Measurements from ENCODE around the gene VAV2. TPM values are rescaled to one million over a fixed set of nuclear protein-coding genes. Genes with fewer than 3 reads are reported as not detected.

The VAV2 gene
- polyA plus RNA-seq, 1 of the 3 experiments (the other 2 are of a cell fraction): 14.9 TPM

DNA sequence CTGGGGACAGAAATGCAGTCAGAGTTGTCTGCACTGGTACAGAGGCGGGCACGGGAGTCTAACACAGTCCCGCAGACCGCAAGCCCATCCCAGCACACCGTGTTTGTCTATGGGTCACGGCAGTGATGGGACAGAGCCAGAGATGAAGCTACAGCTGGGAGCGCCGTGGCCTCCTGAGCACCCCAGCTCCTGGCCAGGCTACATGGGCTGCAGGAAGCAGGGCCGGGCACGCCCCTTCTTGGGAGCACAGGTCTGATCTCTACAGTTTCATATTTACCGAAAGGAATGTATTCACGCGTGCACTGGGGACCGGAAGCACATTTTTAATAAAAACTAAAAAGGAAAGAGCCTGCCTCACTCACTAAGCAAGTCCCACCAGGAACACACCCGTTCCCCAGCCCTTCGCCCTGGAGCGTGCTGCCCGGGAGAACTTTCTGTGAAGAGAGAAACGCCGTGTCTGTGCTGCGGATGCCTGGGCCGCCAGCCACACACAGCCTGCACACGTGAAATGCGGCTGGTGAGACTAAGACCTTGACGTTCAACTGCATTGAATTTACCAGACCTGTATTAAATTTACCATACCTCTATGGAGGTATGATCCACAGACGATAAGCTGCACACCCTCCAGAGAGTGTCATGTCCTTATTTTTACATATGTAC, 81.1 kb downstream of the VAV2 start:
- Histone ChIP-seq H3K4me1 (ENCODE audit: control insufficient read depth in 1 of 2, insufficient read depth in 2 of 2, low read depth in 1 of 2, low read length in 1 of 2) (peaks cover 0 to 33% of the 10 kb centered on the region in 2 experiments; a peak in 1 of 4 replicates), H3K4me3 (ENCODE audit: low read depth in 2 of 2, low read length in 1 of 2) (no peak overlapping the region), H4K20me1 (ENCODE audit: insufficient read depth) (peaks cover 86% of the 10 kb centered on the region), H3K9ac (no peak overlapping the region), H3K36me3 (replicated peaks in 1 of 2; ENCODE audit: control insufficient read depth in 1 of 2, insufficient read depth in 2 of 2, low read length in 1 of 2) (no peaks in the 10 kb centered on the region), H3F3A (replicated peaks; ENCODE audit: insufficient read depth) (no peaks in the 10 kb centered on the region), H3K27ac (ENCODE audit: low read depth in 2 of 2, low read length in 1 of 2) (no peak overlapping the region), H3K27me3 (ENCODE audit: insufficient read depth) (no peaks in the 10 kb centered on the region), H3K4me2 (no peak overlapping the region), H2AFZ (ENCODE audit: low read depth) (no peak overlapping the region), H3K9me2 (no peaks in the 10 kb centered on the region), H3K79me2 (ENCODE audit: insufficient read depth) (peaks cover 93% of the 10 kb centered on the region), H3K9me3 (no peaks in the 10 kb centered on the region)
- 96% methylated on average over 21 of the region's 26 CpGs for WGBS (ENCODE audit: low lambda C conversion rate)
- ChIA-PET POLR2A (interaction anchor here (0.7 kb wide), 1 partner anchor 131 kb away, joined by 4 read pairs; no protein-coding TSS in a partner anchor), CTCF (interaction anchor here (1.7 kb wide), 1 partner anchor 118 kb away, joined by 4 read pairs; no protein-coding TSS in a partner anchor)
- no peak for DNase-seq
- TF ChIP-seq CHD2 (IDR thresholded peaks at IDR 0.05; ENCODE audit: low read length, partially characterized antibody) (no peak), NRF1 (IDR thresholded peaks at IDR 0.05; ENCODE audit: low read depth, low read length) (no peak), RAD21 (IDR thresholded peaks at IDR 0.05; ENCODE audit: low read length) (no peak), TAF1 (IDR thresholded peaks at IDR 0.05; ENCODE audit: borderline replicate concordance, low read depth, low read length) (no peak), SMC3 (IDR thresholded peaks at IDR 0.05; ENCODE audit: low read depth, low read length) (no peak), GATA2 (CRISPR knock-in tag; IDR thresholded peaks at IDR 0.05) (no peak), EP300 (IDR thresholded peaks at IDR 0.05; ENCODE audit: borderline replicate concordance in 1 of 2, low read depth in 1 of 2, low read length in 1 of 2) (no peak), POLR2AphosphoS5 (IDR thresholded peaks at IDR 0.05; ENCODE audit: low read depth, low read length) (no peak), RFX5 (IDR thresholded peaks at IDR 0.05; ENCODE audit: low read length) (no peak), TEAD4 (IDR thresholded peaks at IDR 0.05; ENCODE audit: borderline replicate concordance, insufficient read depth) (no peak), GABPA (IDR thresholded peaks at IDR 0.05; ENCODE audit: low read depth) (no peak), RCOR1 (IDR thresholded peaks at IDR 0.05; ENCODE audit: low read length) (no peak), FOXJ3 (CRISPR knock-in tag; IDR thresholded peaks at IDR 0.05) (no peak), FOXM1 (IDR thresholded peaks at IDR 0.05; ENCODE audit: low read depth) (no peak)
- TF ChIP-seq, protein P1, sequence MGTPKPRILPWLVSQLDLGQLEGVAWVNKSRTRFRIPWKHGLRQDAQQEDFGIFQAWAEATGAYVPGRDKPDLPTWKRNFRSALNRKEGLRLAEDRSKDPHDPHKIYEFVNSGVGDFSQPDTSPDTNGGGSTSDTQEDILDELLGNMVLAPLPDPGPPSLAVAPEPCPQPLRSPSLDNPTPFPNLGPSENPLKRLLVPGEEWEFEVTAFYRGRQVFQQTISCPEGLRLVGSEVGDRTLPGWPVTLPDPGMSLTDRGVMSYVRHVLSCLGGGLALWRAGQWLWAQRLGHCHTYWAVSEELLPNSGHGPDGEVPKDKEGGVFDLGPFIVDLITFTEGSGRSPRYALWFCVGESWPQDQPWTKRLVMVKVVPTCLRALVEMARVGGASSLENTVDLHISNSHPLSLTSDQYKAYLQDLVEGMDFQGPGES (IDR thresholded peaks at IDR 0.05; ENCODE audit: low read depth, low read length): no peak
- TF ChIP-seq, protein P2, sequence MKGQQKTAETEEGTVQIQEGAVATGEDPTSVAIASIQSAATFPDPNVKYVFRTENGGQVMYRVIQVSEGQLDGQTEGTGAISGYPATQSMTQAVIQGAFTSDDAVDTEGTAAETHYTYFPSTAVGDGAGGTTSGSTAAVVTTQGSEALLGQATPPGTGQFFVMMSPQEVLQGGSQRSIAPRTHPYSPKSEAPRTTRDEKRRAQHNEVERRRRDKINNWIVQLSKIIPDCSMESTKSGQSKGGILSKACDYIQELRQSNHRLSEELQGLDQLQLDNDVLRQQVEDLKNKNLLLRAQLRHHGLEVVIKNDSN (IDR thresholded peaks at IDR 0.05; ENCODE audit: borderline replicate concordance, low read depth): no peak

Measured in SK-N-SH (cell line).